Measurements from ENCODE around the gene CHD8. TPM values are rescaled to one million over a fixed set of nuclear protein-coding genes. Genes with fewer than 3 reads are reported as not detected.
A peak's percentile ranks its signal among the peaks of the same experiment; 100 is the strongest.

Gene CHD8
- total and polyA plus RNA-seq, 2 of the 4 experiments (the other 2 are of a cell fraction), result 32.1 to 55.0 TPM

DNA sequence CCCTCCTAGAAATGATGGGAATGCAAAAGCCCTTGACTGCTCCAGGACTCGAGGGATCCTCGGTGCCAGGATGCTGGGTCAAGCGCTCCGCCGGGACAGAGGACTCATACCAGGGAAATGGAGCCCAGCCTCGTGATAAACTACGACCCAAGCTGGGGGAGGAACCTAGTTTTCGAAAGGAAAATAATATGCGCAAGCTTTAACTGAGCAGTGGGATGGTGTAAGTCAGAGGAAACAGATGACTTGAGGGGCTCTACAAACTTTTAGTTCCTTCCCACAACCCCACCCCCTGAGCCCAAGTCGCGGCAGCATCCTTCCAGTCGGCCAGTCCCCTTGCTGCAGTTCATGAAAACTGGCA is 71.5 kb downstream of the CHD8 start:
- Histone ChIP-seq H3K27ac (ENCODE audit: insufficient read depth, low read length) (peak overlapping the region; percentile 15), H3K14ac (replicated peaks; ENCODE audit: low read depth, low read length) (0 out of 2 replicates have a peak overlapping the region, but pooled peaks have one; percentile 32), H3K9ac (ENCODE audit: low read depth, low read length) (peak overlapping the region; percentile 3; the same call in 1 of the 2 replicates), H4K20me1 (ENCODE audit: insufficient read depth, low read length) (peaks cover 14% of the 10 kb centered on the region), H3K4me3 (ENCODE audit: insufficient read depth, low read depth, low read length) (peak overlapping the region; percentile 94), H3K9me1 (ENCODE audit: insufficient read depth, low read length) (no peaks in the 10 kb centered on the region), H3K23ac (ENCODE audit: low read depth, low read length) (no peak overlapping the region), H2AK5ac (ENCODE audit: low read depth, low read length) (0 out of 2 replicates have a peak overlapping the region, but pooled peaks have one; percentile 3), H3K36me3 (ENCODE audit: control insufficient read depth, insufficient read depth, low read length) (peaks cover 19% of the 10 kb centered on the region), H4K5ac (ENCODE audit: low read depth, low read length) (no peak overlapping the region), H2BK120ac (ENCODE audit: low read depth, low read length) (no peak overlapping the region), H3K56ac (ENCODE audit: extremely low read depth, insufficient read depth, low read length) (peak overlapping the region; percentile 37; the same call in 1 of the 2 replicates), H3K4me2 (ENCODE audit: low read depth, low read length) (peak overlapping the region; percentile 33), H3K27me3 (ENCODE audit: control insufficient read depth, insufficient read depth, low read length) (no peaks in the 10 kb centered on the region), H4K91ac (ENCODE audit: insufficient read depth, low read depth, low read length) (no peak overlapping the region; the same call in 1 of the 2 replicates), H2BK20ac (ENCODE audit: low read depth, low read length) (no peak overlapping the region), H2BK15ac (ENCODE audit: low read depth, low read length) (no peak overlapping the region), H3K18ac (ENCODE audit: low read depth, low read length) (no peak overlapping the region), H2AK9ac (replicated peaks; ENCODE audit: low read depth, low read length, poor library complexity) (peak overlapping the region; percentile 7), H3K9me3 (ENCODE audit: control insufficient read depth, insufficient read depth, low read length) (no peaks in the 10 kb centered on the region), H2AFZ (replicated peaks; ENCODE audit: low read length, poor library complexity) (peak overlapping the region; percentile 95), H2BK5ac (ENCODE audit: low read depth, low read length, poor library complexity, severe bottlenecking) (no peak overlapping the region), H4K8ac (ENCODE audit: low read depth in 2 of 2, low read length in 2 of 2) (peak overlapping the region; percentile 60 to 68; a peak in 2 of 4 replicates), H3K4ac (ENCODE audit: low read depth, low read length) (peak overlapping the region; percentile 9; the same call in 1 of the 2 replicates), H3K4me1 (ENCODE audit: control insufficient read depth, insufficient read depth, low read length) (no peaks in the 10 kb centered on the region), H3K79me1 (ENCODE audit: low read depth in 1 of 2, low read length in 2 of 2) (peaks cover 4 to 27% of the 10 kb centered on the region in 2 experiments; a peak in 2 of 4 replicates)
- dilution Hi-C loops (cut with HindIII; ENCODE audit: low sequenced_read_pairs, unreplicated experiment), result no loop called here
- no peak for TF ChIP-seq CHD1 (IDR thresholded peaks at IDR 0.05; ENCODE audit: low read depth, low read length)
- 0 out of 2 replicates have a peak, but pooled peaks have one; percentile 48 for TF ChIP-seq MXI1 (IDR thresholded peaks at IDR 0.05; ENCODE audit: borderline replicate concordance, low read depth, low read length)
- DNase-seq (no peak), ATAC-seq (ENCODE audit: low read depth) (no peak)
- CTCF ChIA-PET, result interaction anchor here (1.3 kb wide), 1 partner anchor 9 kb away, joined by 4 read pairs; no protein-coding TSS in a partner anchor
- intact Hi-C loops (cut with micrococcal nuclease), result loop anchor here (1.0 to 5.0 kb wide), 3 partner anchors 117 to 152 kb away; partner anchors contain the start of genes HNRNPC and METTL3
- BruUV-seq (replicated peaks), result no TSS peak
- POLR2A ChIA-PET (ENCODE audit: unreplicated experiment), result no interaction called here
- WGBS, 2 experiments (ENCODE audit: extremely low coverage in 2 of 2, insufficient read length in 1 of 2), result 0% methylated on average over 5 of the region's 12 CpGs; no CpG with 5 or more reads in 1 of the 2 experiments
- in situ Hi-C loops (cut with MboI; ENCODE audit: low sequenced_read_pairs), result no loop called here

Data from IMR-90 (cell line).